ELF-1 (cell line): ENCODE data around the gene FAAP100.

ENCODE experiments used
- DNase-seq: peaks from one replicate; pipeline ENCODE4 v3.0.0-alpha.2; 2016; ENCODE audit warnings: low read depth, low spot score

The FAAP100 gene

DNA sequence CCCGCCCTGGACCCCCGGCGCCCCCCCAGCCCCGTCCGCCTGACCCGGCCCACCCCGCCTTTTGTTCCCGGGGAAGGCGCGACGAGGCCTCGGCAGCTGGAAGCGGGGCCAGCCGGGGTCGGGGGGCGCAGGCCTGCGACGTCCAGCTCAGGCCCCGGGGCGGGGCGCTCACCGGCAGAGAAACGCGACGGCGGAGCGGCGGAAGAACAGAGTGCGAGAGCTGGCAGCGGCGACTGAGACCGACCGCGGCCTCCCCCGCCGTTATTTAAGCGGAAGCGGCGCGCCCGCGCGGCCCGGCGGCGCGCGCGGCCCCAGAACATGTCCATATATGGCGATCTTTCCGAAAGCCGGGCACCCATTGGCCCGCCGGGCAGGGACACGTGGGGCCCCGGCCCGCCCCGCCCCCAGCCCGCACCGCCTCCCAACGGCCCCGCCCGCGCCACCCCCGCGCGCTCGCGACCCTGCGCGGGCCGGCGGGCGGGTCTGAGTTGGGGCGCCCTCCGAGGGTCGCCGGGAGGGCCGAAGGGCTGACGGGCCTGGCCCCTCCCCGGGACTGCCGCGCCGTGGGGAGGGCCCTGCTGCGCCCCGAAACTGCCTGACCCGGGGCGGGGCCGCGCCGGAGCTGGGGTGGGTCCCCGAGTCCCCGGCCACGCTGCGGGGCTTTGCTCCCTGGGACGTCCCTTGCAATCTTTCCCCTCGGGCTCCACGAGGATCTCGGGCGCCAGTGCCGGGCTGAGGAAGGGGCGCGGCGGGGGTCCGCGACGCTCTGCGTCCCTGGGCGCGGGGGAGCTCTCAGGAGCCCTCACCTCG, 39.4 kb downstream of the FAAP100 start, which contains the start of gene ACTG1:
Gene ACTG1, minus strand, starts transcription at position 238 of the 810 bp plus-strand sequence. CDS start 445 bp downstream, outside the sequence.
- DNase-seq = peak; percentile 94

DNA sequence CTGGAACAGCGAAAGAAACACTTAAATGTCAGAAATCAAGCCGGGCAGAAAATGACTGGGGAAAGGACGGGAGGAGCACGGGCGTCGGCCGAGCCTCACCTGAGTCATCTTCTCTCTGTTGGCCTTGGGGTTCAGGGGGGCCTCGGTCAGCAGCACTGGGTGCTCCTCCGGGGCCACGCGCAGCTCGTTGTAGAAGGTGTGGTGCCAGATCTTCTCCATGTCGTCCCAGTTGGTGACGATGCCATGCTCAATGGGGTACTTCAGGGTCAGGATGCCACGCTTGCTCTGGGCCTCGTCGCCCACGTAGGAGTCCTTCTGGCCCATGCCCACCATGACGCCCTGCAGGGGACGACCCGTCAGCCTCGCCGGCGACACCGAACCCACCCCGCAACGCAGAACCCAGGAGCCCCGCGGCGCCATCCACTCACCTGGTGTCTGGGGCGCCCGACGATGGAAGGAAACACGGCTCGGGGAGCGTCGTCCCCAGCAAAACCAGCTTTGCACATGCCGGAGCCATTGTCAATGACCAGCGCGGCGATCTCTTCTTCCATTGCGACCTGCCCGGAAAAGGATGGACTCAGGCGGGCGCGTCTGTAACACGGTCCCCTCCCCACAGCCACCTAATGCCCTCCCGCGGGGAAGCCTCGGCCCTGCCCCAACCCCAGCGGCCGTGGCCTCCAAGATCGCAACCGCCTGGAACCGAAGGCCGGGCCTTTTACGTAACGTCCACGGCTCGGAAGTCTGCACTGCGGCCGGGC, 40.2 kb downstream of the FAAP100 start:
- no peak for DNase-seq

DNA sequence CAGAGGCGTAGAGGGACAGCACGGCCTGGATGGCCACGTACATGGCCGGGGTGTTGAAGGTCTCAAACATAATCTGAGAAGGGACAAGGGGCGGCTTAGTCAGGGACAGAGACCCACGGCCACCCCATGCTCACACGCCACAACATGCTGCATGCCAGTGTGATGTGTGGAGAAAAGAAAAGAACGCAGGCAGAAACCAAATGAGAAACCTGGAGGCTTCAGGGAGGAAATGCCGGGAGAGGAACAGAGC, 40.7 kb downstream of the FAAP100 start:
- DNase-seq = no peak

DNA sequence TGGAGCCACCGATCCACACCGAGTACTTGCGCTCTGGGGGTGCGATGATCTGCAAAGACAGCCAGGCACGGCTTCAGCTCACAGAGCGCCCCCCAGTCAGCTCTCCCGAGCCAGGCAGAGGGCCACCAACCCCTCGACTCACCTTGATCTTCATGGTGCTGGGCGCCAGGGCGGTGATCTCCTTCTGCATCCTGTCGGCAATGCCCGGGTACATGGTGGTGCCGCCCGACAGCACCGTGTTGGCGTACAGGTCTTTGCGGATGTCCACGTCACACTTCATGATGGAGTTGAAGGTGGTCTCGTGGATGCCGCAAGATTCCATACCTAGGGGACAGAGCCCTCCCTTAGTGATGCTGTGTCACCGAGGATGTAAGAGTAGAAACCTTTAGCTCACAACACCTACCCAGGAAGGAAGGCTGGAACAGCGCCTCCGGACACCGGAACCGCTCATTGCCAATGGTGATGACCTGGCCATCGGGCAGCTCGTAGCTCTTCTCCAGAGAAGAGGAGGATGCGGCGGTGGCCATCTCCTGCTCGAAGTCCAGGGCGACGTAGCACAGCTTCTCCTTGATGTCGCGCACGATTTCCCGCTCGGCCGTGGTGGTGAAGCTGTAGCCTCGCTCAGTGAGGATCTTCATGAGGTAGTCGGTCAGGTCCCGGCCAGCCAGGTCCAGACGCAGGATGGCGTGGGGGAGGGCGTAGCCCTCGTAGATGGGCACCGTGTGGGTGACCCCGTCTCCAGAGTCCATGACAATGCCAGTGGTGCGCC, 41.2 kb downstream of the FAAP100 start:
- no peak for DNase-seq

- DNase-seq = no peak
Measured at GRCh38 chr17:81509972-81510784, 42.0 kb downstream of the FAAP100 start.

DNA sequence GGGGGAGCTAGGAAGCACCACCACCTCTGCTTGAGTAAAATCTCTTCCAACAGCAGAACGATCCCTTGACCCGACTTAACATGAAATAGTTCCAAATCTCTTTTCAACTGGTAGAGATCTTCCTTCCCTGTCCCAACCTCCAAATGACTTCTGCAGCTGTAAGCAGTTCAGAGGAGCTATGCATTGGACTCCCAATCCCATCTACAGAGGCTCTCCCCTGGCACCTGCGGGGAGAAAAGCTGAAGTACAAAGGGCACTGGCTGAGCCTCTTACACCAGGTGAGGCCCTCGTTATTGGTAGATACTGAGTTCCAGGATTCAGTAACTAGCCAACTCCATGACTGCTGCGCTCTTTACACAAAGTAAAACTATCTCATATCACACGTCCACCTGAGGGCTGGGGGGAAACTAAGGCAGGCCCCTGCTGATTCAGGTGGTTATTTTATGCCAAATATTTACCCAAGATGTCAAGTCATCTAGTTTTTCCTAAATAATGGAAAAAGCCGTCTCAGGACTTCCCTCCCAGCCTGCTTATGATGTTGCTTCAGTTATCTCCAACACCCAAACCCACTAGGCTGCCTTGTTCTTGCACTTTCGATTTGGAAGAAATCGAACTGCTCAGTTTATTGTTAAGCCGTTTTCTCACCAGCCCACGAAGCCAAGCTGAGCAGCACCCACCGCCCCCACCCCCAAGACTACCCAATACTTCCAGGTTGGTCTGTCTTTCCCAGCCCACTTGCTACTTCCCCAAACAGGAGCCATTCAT, 42.8 kb downstream of the FAAP100 start:
- DNase-seq = peak; percentile 58

- peak; percentile 76 for DNase-seq
Measured at GRCh38 chr17:81508639-81509206, 43.4 kb downstream of the FAAP100 start.

GRCh38 chr17:81503619-81504018, 48.5 kb downstream of the FAAP100 start:
- DNase-seq = no peak

DNA sequence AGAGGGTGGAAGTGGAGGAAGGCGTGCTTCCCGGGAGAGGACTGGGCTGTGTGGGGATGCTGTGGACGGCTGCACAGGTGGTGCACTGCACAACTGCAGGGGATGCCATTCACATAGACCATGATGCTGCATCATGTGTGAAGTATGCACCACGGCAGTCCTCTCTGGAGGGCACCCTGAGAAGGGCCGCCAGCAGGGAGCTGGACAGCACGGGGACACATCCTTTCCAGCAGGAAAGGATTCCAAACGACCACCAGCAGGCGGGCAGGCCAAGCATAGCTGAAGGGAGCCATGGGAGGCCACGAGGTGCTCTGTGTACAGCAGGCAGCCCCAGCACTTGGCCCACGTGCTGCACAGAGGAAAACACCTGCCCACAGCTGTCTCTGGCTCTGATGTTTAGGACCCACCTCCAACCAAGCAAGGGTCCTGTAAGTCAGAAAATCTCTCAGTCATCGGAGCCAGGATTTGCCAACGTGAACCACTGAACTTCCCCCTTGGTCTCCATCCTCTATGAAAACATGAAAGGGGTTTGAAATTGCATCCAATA, 49.6 kb downstream of the FAAP100 start:
- DNase-seq = no peak

DNA sequence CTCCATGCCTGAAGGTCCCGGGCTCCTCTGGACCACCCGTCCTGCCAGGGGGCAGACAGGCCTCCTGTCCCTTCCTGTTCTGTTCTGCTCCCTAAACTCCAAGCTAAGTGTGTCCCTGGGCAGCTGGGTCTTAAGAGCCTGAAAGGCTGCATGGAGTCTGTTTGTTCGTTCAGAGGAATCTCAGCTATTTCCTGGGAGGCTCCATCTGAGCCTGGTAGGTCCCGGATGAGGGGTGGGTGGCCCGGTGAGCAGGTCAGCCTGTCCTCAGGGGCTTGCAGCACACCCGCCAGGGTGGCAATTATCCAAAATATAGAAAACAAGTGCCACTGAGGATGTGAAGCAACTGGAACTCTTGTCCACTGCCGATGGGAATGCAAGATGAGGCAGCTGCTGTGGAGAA, 52.1 kb downstream of the FAAP100 start:
- peak; percentile 73 for DNase-seq

GRCh38 chr17:81499601-81499970, 52.6 kb downstream of the FAAP100 start:
- no peak for DNase-seq

DNA sequence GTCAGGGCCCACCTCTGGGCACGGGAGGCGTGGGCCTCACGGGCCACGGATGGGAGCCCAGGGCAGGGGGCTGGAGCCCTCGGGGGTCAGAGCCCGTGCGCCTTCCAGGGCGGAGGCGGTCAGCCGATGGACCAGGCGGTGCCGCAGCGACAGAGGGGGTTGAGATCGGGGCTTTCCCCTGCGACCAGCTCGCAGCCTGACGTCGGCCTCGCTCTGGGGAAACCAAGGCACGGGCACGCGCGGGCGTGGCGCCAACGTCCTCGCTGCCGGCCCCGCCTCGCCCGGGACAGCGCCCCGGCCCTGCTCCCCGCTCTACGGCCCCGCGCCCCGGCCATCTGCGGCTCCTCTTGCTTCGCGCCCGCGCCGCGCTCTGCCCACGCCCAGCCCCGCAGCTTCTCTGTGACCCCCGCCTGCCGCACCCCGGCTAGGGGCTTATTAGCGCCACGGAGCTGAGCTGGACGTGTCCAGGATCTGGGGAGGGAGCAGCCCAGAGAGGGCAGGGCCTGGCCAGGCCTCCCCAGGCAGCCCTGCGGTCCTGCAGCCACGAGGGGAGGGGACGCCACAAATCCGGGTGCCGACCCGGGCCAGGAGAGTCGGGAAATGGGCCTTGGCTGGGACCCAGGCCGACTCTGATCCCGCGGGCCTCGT, 53.1 kb downstream of the FAAP100 start:
- no peak for DNase-seq

- DNase-seq = no peak
Measured at GRCh38 chr17:81494626-81495377, 57.4 kb downstream of the FAAP100 start.

GRCh38 chr17:81493198-81494038, 58.7 kb downstream of the FAAP100 start:
- DNase-seq = no peak

DNA sequence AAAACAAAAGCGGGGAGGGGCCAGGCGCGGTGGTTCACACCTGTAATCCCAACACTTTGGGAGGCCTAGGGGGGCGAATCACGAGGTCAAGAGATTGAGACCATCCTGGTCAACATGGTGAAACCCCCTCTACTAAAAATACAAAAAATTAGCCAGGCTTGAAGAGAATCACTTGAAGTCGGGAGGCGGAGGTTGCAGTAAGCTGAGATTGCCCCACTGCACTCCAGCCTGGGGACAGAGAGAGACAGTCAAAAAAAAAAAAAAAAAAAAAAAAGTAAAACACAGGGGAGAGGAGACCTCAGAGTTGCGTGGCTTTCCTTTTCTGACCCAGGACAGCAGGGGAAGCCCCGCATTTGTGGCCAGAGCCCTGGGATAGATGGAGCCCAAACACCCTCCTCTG, 59.4 kb downstream of the FAAP100 start:
- DNase-seq = no peak

DNA sequence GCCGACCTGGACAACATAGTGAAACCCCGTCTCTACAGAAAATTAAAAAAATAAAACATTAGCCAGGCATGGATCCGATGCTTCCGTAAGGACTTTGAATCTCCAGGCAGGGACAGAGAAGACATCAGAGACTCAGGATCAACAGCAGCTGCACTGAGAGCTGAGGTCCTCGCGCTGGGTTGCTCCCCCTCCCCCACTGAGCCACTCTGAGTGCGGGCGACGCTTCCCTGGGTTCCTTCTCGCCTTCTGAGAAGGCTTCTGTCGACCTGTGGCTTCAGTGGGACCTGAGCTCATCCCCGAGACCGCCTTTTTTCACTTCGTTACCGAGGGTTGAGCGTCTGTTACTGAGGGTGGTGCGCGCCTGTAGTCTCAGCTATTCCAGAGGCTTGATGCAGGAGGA, 60.0 kb downstream of the FAAP100 start:
- no peak for DNase-seq

GRCh38 chr17:81491761-81492160, 60.4 kb downstream of the FAAP100 start:
- DNase-seq = no peak

DNA sequence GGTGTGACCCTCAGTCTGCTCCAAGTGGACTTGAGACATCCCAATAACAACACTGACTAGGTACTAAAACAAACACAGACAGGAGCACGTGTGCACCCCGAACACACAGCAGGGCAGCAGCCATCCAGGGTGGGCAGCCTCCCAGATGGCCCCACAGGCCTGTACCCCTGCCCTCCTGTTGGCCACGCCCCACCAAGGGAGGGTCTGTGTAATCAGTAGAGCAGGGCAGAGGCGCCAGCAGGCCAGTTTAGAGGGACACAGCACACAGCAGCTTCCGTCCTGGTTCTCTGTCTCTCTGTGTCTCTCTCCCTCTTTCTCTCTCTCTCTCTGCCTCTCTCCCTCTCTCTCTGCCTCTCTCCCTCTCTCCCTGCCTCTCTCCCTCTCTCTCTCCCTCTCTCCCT, 61.0 kb downstream of the FAAP100 start:
- no peak for DNase-seq
